Bronchial epithelial cell (primary cell): Measurements from ENCODE around the gene BCAS4. TPM values are rescaled to one million over a fixed set of nuclear protein-coding genes. Genes with fewer than 3 reads are reported as not detected.

Experiments used
- DNase-seq: peaks from one replicate; pipeline ENCODE4 v3.0.0-alpha.2; 2010; ENCODE audit warnings: low read depth
- FAIRE-seq: peaks from 2 replicates; lab custom pipeline; 2011; peaks lifted over from hg19 to GRCh38; lab: Jason Lieb, UNC
- H3K27me3 ChIP-seq: 2 replicates; pipeline ENCODE4 v1.5.1; 2011; ENCODE audit warnings: low read length; ENCODE audit not compliant: control insufficient read depth, insufficient read depth
- H3K36me3 ChIP-seq: 2 replicates; pipeline ENCODE4 v1.5.1; 2011; ENCODE audit warnings: low read length; ENCODE audit not compliant: control insufficient read depth, insufficient read depth
- H3K4me3 ChIP-seq: 2 replicates; pipeline ENCODE4 v1.5.1; 2011; ENCODE audit warnings: mild to moderate bottlenecking, low read depth, low read length, control low read depth
- total RNA-seq: library from RNA; depleted of rRNA; stranded (reverse); fragments of >200 nt; gene quantifications from 2 replicates; pipeline ENCODE4 v1.2.1, GENCODE V29; 2014
- TF ChIP-seq, protein P1 (sequence below): IDR thresholded peaks from 2 replicates; pipeline ENCODE4 v1.5.1; 2011; ENCODE audit warnings: mild to moderate bottlenecking, moderate library complexity, low read length, control low read depth, inconsistent platforms; ENCODE audit not compliant: insufficient read depth, severe bottlenecking

The BCAS4 gene
- total RNA-seq, 1 donor from 2014 or later: 5.5 TPM

DNA sequence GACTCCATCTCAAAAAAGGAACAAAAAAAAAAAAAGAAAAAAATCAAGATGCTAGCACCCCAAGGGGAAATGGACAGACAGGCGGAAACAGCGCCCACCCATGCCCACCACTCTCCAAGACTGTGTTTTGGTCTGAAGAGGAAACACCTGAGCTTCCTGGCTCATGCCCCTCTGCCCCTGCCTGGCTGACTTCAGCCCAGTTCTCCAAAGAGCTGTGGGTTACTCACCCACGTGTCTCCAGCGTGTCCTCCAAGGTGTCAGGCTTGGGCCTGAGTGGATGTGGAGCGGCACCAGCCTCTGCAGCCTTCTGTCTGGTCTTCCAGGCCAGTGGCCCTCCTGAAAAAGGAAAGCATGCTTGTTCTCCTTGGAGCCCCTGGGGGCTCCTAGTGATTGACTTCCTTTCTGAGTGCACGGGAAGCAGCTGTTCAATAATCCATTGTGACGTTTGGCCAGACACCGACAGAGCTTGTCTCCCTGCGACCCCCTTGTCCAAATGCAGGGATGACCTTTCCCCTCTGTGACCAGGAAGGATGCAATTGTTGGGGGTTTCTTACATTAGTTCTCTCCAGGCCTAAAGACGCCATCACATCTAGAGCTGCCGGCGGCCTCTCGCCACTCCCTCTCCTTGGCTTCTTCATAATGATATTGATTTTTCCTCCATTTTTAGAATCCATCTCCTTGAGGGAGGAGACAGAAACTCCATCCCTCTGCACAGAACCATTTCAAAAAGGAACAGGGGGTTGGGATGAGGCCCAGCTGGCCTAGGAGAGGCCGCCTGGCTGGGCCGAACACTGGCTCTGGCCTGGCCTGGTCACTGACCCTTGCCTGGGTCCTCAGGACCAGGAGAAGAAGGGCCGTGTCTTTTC lies 77.9 kb downstream of the BCAS4 start:
- Histone ChIP-seq H3K4me3 (no peak overlapping the region), H3K36me3 (no peaks in the 10 kb centered on the region), H3K27me3 (no peaks in the 10 kb centered on the region)
- FAIRE-seq (no peak), DNase-seq (no peak)
- TF ChIP-seq, protein P1, sequence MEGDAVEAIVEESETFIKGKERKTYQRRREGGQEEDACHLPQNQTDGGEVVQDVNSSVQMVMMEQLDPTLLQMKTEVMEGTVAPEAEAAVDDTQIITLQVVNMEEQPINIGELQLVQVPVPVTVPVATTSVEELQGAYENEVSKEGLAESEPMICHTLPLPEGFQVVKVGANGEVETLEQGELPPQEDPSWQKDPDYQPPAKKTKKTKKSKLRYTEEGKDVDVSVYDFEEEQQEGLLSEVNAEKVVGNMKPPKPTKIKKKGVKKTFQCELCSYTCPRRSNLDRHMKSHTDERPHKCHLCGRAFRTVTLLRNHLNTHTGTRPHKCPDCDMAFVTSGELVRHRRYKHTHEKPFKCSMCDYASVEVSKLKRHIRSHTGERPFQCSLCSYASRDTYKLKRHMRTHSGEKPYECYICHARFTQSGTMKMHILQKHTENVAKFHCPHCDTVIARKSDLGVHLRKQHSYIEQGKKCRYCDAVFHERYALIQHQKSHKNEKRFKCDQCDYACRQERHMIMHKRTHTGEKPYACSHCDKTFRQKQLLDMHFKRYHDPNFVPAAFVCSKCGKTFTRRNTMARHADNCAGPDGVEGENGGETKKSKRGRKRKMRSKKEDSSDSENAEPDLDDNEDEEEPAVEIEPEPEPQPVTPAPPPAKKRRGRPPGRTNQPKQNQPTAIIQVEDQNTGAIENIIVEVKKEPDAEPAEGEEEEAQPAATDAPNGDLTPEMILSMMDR: no peak

DNA sequence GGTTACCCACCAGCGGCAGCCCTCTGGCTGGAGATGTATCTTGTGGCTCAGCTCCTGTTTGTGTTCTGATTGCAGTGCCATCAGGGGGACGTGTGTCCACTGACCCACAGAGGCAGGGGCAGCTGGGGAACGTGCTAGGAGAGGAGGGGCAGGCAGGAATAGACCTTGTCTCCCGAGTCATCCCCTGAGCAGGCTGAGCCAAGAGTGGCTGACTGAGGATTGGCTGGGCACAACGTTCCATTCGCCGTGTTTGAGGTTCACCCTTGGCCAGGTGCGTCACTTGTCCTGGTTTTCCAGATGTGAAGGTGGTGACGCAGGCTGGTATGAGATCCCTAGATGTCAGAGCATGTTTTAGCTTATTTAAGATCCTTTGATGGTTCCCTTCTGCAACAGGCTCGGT lies 78.7 kb downstream of the BCAS4 start:
- Histone ChIP-seq H3K36me3 (no peaks in the 10 kb centered on the region), H3K4me3 (no peak overlapping the region), H3K27me3 (no peaks in the 10 kb centered on the region)
- TF ChIP-seq, protein P1: no peak
- no peak for FAIRE-seq
- no peak for DNase-seq

DNA sequence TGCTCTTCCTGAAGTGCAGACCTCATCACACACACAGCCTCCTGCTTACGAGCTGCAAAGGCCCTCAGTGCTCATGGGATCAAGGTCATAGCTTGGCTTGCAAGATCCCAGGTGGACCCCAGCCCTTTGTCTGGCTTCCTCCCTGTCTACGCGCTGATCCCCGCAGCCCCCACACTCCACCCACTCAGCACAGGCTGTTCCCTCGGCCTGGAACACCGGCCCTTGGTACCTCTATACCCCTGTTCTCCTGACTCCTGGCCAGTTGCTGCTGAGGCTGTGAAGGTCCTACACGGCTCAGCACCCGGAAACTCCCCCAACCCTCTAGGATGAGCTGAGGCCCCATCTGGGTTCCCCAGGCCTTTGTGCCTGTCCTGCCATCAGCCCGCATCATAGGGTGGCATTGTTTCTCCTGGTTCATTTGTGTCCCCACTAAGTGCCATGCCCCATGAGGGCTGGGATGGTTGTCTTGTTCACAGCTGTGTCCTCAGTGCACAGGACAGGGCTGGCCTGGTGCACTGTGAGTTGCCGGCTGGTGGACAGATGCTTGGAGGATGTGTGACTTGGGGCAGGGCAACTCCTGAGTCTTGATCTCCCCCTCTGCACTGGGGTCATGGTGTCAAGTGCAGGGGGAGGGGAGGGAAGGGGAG lies 79.4 kb downstream of the BCAS4 start:
- FAIRE-seq (no peak), DNase-seq (no peak)
- Histone ChIP-seq H3K36me3 (no peaks in the 10 kb centered on the region), H3K4me3 (no peak overlapping the region), H3K27me3 (no peaks in the 10 kb centered on the region)
- TF ChIP-seq, protein P1: no peak

DNA sequence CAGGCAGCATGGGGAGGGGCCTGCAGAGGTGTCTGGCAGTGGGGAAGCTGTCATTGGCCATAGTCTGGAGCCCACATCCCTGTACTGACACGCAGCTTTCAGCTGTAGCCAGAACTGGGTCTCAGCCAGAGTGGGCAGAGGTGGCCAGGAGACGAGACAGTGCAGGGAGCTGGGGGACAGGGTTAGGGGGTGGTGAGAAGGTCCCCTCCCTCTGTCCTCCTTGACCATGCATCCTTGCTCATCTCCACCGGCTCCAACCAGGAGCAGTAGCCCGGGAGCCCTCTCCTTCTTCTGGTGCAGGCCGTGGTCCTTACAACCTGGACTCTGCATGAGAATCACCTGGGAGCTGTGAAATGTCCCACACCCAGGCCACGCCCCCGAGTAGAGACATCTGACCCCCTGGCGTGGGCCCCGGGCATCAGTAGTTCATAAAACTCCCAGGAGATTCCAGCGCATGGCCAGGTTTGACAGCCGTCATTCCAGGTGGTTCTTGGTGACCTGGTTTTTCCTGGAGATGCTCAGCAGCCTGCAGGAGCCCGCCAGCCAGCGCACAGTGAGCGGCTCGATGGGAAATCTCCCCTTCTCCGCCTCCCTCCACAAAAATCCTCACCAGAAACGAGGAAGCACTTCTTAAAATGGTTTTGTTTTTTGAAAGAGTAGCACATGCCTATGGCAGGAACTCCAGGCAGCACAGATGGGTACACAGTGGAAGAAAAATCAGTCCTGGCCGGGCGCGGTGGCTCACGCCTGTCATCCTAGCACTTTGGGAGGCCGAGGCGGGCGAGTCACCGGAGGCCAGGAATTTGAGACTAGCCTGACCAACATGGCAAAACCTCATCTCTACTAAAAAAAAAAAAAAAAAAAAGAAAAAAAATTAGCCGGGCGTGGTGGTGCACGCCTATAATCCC lies 80.2 kb downstream of the BCAS4 start:
- no peaks in the 10 kb centered on the region for H3K27me3 ChIP-seq
- H3K36me3 ChIP-seq: no peaks in the 10 kb centered on the region
- FAIRE-seq: no peak
- H3K4me3 ChIP-seq: no peak overlapping the region
- TF ChIP-seq, protein P1: no peak
- no peak for DNase-seq

DNA sequence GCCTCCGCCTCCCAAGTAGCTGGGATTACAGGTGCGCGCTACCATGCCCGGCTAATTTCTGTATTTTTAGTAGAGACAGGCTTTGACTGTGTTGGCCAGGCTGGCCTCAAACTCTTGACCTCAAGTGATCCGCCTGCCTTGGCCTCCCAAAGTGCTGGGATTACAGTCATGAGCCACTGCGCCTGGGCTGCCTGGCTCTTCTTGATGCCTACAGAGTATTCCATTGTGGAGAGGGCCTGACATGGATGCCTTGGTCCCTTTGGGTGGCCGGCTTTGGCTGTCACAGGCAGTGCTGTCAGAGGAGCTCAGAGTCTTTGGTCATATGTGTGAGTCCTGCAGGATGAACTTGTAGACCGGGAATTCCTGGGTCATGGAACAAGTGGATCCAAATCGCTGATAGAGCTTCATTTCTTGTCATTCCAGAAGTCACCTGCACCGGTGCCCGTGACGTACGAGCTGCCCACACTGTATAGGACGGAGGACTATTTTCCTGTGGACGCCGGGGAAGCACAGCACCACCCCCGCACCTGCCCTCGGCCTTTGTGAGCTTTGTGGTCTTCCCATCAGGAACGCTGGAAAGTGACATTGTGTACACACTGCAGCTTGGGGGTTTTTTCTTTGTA lies 81.3 kb downstream of the BCAS4 start:
- DNase-seq (no peak), FAIRE-seq (no peak)
- Histone ChIP-seq H3K27me3 (no peaks in the 10 kb centered on the region), H3K36me3 (no peaks in the 10 kb centered on the region), H3K4me3 (no peak overlapping the region)
- TF ChIP-seq, protein P1: no peak
